GM12891 (cell line): ENCODE results near the gene TAF1C.

Experiments used
- POLR2A ChIP-seq: IDR thresholded peaks from 2 replicates; pipeline ENCODE4 v1.6.1; 2011; ENCODE audit warnings: low read depth, low read length, control low read depth
- POLR2AphosphoS5 ChIP-seq: IDR thresholded peaks from 2 replicates; pipeline ENCODE4 v1.6.1; 2011; ENCODE audit warnings: low read depth, low read length, control low read depth

GRCh38 chr16:84159007-84159406, 27.9 kb downstream of the TAF1C start:
- TF ChIP-seq POLR2A (no peak), POLR2AphosphoS5 (no peak)
